Measurements from ENCODE around the gene CFAP92. TPM values are rescaled to one million over a fixed set of nuclear protein-coding genes. Genes with fewer than 3 reads are reported as not detected.
"Not testable (repeated sequence)": the region's sequence is repeated elsewhere in the genome, so short reads cannot be mapped to it uniquely, and the experiment has no call there.

CFAP92 gene
- total and polyA plus RNA-seq, 11 donors, result 0.12 to 1.8 (median 0.36) TPM; not detected in 3

DNA sequence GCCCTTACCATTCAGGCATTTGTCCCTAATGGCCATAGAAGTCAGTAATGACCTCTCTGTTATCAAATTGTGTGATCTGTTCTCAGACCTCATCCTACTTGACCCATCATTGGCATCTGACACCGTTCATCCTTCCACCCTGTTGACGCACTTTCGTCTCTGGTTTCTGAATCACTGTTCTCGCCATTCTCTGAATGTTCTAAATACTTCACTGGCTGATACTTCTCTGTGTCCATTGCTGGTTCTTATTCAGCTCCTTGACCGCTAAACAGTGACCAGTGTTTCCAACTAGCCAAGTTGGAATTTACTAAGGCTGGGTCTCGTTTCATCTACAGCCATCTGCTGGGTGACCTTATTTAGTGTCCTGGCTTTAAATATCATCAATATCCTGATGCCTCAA is 112.3 kb downstream of the CFAP92 start:
- TF ChIP-seq, protein P1, sequence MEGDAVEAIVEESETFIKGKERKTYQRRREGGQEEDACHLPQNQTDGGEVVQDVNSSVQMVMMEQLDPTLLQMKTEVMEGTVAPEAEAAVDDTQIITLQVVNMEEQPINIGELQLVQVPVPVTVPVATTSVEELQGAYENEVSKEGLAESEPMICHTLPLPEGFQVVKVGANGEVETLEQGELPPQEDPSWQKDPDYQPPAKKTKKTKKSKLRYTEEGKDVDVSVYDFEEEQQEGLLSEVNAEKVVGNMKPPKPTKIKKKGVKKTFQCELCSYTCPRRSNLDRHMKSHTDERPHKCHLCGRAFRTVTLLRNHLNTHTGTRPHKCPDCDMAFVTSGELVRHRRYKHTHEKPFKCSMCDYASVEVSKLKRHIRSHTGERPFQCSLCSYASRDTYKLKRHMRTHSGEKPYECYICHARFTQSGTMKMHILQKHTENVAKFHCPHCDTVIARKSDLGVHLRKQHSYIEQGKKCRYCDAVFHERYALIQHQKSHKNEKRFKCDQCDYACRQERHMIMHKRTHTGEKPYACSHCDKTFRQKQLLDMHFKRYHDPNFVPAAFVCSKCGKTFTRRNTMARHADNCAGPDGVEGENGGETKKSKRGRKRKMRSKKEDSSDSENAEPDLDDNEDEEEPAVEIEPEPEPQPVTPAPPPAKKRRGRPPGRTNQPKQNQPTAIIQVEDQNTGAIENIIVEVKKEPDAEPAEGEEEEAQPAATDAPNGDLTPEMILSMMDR (IDR thresholded peaks at IDR 0.05), result no peak
- TF ChIP-seq POLR2A (IDR thresholded peaks at IDR 0.05), result no peak
- Histone ChIP-seq H3K27me3 (no peaks in the 10 kb centered on the region), H3K27ac (no peak overlapping the region), H3K9me3 (no peaks in the 10 kb centered on the region), H3K4me1 (peaks cover 0 to 48% (median 25%) of the 10 kb centered on the region in 12 donors), H3K36me3 (peaks cover 0 to 49% (median 24%) of the 10 kb centered on the region in 9 donors), H3K4me3 (no peak overlapping the region)
- intact Hi-C loops (cut with DNase I), result no loop called here
- DNase-seq (no peak), ATAC-seq (no peak)
- WGBS, 4 donors, result 83 to 90% (median 89%) methylated on average over 6 of the region's 6 CpGs

DNA sequence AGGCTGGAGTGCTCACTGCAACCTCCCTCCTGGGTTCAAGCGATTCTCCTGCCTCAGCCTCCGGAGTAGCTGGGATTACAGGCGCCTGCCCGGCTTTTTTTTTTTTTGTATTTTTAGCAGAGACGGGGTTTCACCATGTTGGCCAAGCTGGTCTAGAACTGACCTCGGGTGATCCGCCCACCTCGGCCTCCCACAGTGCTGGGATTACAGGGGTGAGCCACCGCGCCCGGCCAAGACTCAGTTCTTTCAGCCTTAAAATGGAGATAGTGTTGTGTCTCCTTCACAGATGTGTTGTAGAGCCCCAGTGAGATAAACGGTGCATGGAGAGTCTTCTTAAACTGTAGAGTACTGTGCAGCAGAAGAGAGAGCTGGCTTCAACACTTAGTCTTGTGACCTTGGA is 113.4 kb downstream of the CFAP92 start:
- H3K4me1 ChIP-seq, result peaks cover 0 to 53% (median 26%) of the 10 kb centered on the region in 12 donors

DNA sequence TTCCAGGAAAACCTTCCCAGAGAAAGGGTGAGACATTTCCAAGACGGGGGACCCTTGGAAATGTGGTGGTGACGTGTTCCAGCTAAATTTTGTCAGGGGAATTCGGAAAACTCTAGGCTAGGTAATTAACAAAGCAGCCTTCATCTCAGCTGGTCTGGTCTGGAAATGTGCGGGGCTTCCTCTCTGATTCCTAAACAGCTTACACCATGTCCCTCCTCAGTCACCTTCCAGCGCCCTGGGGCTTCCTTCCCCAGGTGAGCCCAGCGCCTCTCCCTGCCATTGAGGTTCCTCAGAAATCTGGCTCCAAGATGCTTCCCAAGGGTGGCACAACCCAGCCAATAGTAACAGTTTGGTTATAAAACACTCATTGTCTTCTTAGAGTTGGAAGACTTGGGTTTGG is 113.9 kb downstream of the CFAP92 start:
- Histone ChIP-seq H3K9me3 (no peaks in the 10 kb centered on the region), H3K4me1 (peaks cover 0 to 58% (median 26%) of the 10 kb centered on the region in 12 donors), H3K4me3 (peak overlapping the region; percentile 40 to 92 (median 76)), H3K27me3 (no peaks in the 10 kb centered on the region), H3K27ac (peak overlapping the region; percentile 27 to 98 (median 95)), H3K36me3 (peaks cover 0 to 34% (median 9%) of the 10 kb centered on the region in 9 donors)
- 2 to 6% (median 2%) methylated on average over 6 of the region's 6 CpGs for WGBS, 4 donors
- no peak for TF ChIP-seq POLR2A (IDR thresholded peaks at IDR 0.05)
- TF ChIP-seq, protein P1 (IDR thresholded peaks at IDR 0.05), result no peak
- intact Hi-C loops (cut with DNase I), result no loop called here
- no peak for DNase-seq
- ATAC-seq, result no peak

More for the DNA sequence above, 113.4 kb downstream of the CFAP92 start:
- ATAC-seq; intact Hi-C loops (cut with DNase I); H3K9me3 ChIP-seq; DNase-seq; H3K27me3 ChIP-seq: not testable (repeated sequence)
- Histone ChIP-seq H3K27ac (peak overlapping the region in 5 of 12 donors; percentile 90 to 98 (median 95)), H3K4me3 (peak overlapping the region in 9 of 12 donors; percentile 72 to 92 (median 77)), H3K36me3 (peaks cover 0 to 39% (median 13%) of the 10 kb centered on the region in 9 donors)
- WGBS, 4 donors, result 73 to 82% (median 79%) methylated on average over 12 of the region's 12 CpGs

DNA sequence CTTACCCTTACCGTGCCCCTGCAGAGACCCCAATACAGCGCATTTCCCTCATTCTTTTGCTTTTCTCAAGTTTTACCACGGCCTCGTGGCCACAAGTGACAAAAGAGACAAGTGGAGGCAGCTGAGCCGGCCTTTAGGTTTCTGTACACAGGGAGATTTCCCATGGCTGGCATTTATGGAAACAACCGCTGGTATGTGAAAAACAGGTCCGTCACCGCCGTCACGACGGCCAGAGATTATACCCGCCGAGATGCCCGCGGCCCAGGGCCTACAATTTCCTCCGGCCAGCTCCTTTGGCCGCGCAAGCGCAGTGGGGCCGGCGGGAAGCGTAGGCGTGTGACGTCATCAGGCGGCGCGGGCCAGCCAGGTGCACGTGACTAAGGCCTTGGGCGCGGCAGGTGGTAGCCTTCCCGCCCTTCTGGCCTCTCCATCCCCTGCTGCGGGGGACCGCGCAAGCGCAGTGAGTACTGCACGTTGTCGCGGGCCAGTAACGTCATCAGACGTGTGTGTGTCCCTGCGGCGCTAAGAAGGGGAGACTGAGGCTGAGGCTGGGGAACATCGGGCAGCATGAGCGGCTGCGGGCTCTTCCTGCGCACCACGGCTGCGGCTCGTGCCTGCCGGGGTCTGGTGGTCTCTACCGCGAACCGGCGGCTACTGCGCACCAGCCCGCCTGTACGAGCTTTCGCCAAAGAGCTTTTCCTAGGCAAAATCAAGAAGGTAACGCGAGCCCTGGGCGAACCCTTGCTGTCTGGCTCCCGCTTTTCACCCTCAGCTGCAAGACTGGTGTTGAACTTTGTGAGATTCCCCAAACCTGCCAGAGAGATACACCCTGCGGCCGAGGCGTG is 114.5 kb downstream of the CFAP92 start, which contains the start of gene ACAD9:
Gene ACAD9 (plus strand): TSS at position 496 of the 845 bp plus-strand sequence. CDS start 72 bp downstream, at position 568.
- WGBS, 4 donors, result 0 to 1% (median 0%) methylated on average over 33 to 65 of the region's 65 CpGs

More for the DNA sequence above, 114.5 kb downstream of the CFAP92 start, which contains the start of gene ACAD9:
- intact Hi-C loops (cut with DNase I), result no loop called here
- peak; percentile 94 to 98 (median 97) for ATAC-seq
- Histone ChIP-seq H3K9me3 (no peaks in the 10 kb centered on the region), H3K36me3 (peaks cover 0 to 28% (median 2%) of the 10 kb centered on the region in 9 donors), H3K27me3 (no peaks in the 10 kb centered on the region), H3K27ac (peak within 1 kb of the TSS; percentile 83 to 98 (median 95)), H3K4me3 (peak within 1 kb of the TSS; percentile 40 to 92 (median 76)), H3K4me1 (peaks cover 0 to 62% (median 30%) of the 10 kb centered on the region in 12 donors)
- peak; percentile 97 to 99 (median 98) for DNase-seq
- TF ChIP-seq POLR2A (IDR thresholded peaks at IDR 0.05), result peak in 1 of 2 donors; percentile 90
- TF ChIP-seq, protein P1 (IDR thresholded peaks at IDR 0.05), result no peak

Data from heart left ventricle (tissue), 16 donors.